K562 (cell line): ENCODE measurements around the gene DIO3. TPM values are rescaled to one million over a fixed set of nuclear protein-coding genes. Genes with fewer than 3 reads are reported as not detected.

Experiments
- ATAC-seq: fragments of 200-7000 bp; cut with Tn5 transposase; 3 replicates; pipeline ENCODE4 v1.9.1; 2020; ENCODE audit warnings: moderate library complexity
- BruUV-seq: library from RNA; stranded (reverse); fragments of 400-500 nt; replicated peaks from 2 replicates; lab custom pipeline; 2021; lab: Mats Ljungman, UMichigan
- CTCF ChIA-PET: fragments of 300-600 bp; formaldehyde crosslinking; extraction: SDS; loops from one replicate; lab custom pipeline; 2021; ENCODE audit warnings: low intra/inter-chr PET ratio; lab: Yijun Ruan, JAX
- POLR2A ChIA-PET: fragments of 300-600, 350-650 bp; sonication (Branson Sonifier 250); formaldehyde crosslinking; extraction: SDS; loops from one replicate; lab custom pipeline; 2021; ENCODE audit warnings: antibody characterized with exemption, inconsistent platforms; lab: Yijun Ruan, JAX
- DNase-seq, 4 experiments: peaks; one replicate each; pipeline versions ENCODE4 v3.0.0 to v3.0.0-alpha.2; 2011 to 2018; ENCODE audit warnings: low spot score in 3 of 4, mixed read lengths in 3 of 4; ENCODE audit errors: extremely low read depth in 1 of 4
- FAIRE-seq: peaks from 2 replicates; lab custom pipeline; 2011; peaks lifted over from hg19 to GRCh38; lab: Jason Lieb, UNC
- H2AFZ ChIP-seq: 2 replicates; pipeline ENCODE4 v1.6.0; 2011; ENCODE audit warnings: low read depth, low read length, control low read depth, inconsistent platforms
- H3K27ac ChIP-seq: fragments of 200-600 bp; 3 replicates; pipeline ENCODE4 v1.8.0; 2011; ENCODE audit warnings: low read depth, mild to moderate bottlenecking, control low read depth, inconsistent platforms, low read length, moderate library complexity, mixed read lengths; ENCODE audit errors: extremely low read depth
- H3K27me3 ChIP-seq, 2 experiments: fragments of 300-600 bp in 1 of 2; 2 replicates in 1 of 2; 3 replicates in 1 of 2; pipeline versions ENCODE4 v1.6.0 to v1.8.0; 2011; ENCODE audit warnings: inconsistent platforms in 2 of 2, low read length in 2 of 2, mild to moderate bottlenecking in 1 of 2, mixed read lengths in 1 of 2, moderate library complexity in 1 of 2; ENCODE audit not compliant: control insufficient read depth in 2 of 2, insufficient read depth in 2 of 2
- H3K36me3 ChIP-seq: fragments of 300-600 bp; 3 replicates; pipeline ENCODE4 v1.8.0; 2011; ENCODE audit warnings: mild to moderate bottlenecking, low read length, inconsistent platforms; ENCODE audit not compliant: control insufficient read depth, insufficient read depth
- H3K4me1 ChIP-seq, 2 experiments: fragments of 200-600 bp in 1 of 2; replicated peaks in 1 of 2; 2 replicates in 1 of 2; 3 replicates in 1 of 2; pipeline versions ENCODE4 v1.5.1 to v1.8.0; 2011; ENCODE audit warnings: inconsistent platforms in 2 of 2, low read length in 2 of 2, mild to moderate bottlenecking in 1 of 2, mixed read lengths in 1 of 2, moderate library complexity in 1 of 2; ENCODE audit not compliant: control insufficient read depth in 2 of 2, insufficient read depth in 2 of 2
- H3K4me2 ChIP-seq: 2 replicates; pipeline ENCODE4 v1.6.1; 2011; ENCODE audit warnings: low read length, control low read depth, inconsistent platforms, mixed read lengths; ENCODE audit not compliant: insufficient read depth
- H3K4me3 ChIP-seq: fragments of 200-600 bp; sonication (generic), shearing (Covaris generic); 2 replicates; pipeline ENCODE4 v1.5.1; 2016; ENCODE audit warnings: control low read depth, inconsistent platforms
- H3K79me2 ChIP-seq: fragments of 200-600 bp; 3 replicates; pipeline ENCODE4 v1.8.0; 2011; ENCODE audit warnings: low read length, inconsistent platforms; ENCODE audit not compliant: control insufficient read depth, insufficient read depth
- H3K9ac ChIP-seq, 2 experiments: 2 replicates each; pipeline versions ENCODE4 v1.6.0 to v1.6.1; 2011; ENCODE audit warnings: low read depth in 2 of 2, low read length in 2 of 2, control low read depth in 1 of 2, inconsistent platforms in 1 of 2, mild to moderate bottlenecking in 1 of 2, mixed read lengths in 1 of 2; ENCODE audit not compliant: insufficient read depth in 1 of 2
- H3K9me1 ChIP-seq: one replicate; pipeline ENCODE4 v1.6.0; 2011; ENCODE audit warnings: inconsistent platforms, mild to moderate bottlenecking, low read length, moderate library complexity; ENCODE audit not compliant: control insufficient read depth, insufficient read depth
- H3K9me3 ChIP-seq: replicated peaks from 2 replicates; pipeline ENCODE4 v1.5.1; 2011; ENCODE audit warnings: low read depth, low read length, inconsistent platforms; ENCODE audit not compliant: control insufficient read depth, insufficient read depth
- H4K20me1 ChIP-seq: replicated peaks from 2 replicates; pipeline ENCODE4 v1.6.1; 2011; ENCODE audit warnings: low read length, inconsistent platforms, mixed read lengths; ENCODE audit not compliant: control insufficient read depth, insufficient read depth
- ATF3 ChIP-seq, 2 experiments: fragments of 450-650 bp in 1 of 2; sonication (generic) in 1 of 2; formaldehyde crosslinking in 1 of 2; IDR thresholded peaks in 1 of 2; conservative IDR thresholded peaks in 1 of 2; 2 replicates each; pipeline versions ENCODE4 v1.6.1 to v1.8.1; 2016 to 2023; ENCODE audit warnings: mild to moderate bottlenecking in 2 of 2, moderate library complexity in 2 of 2, inconsistent platforms in 1 of 2, missing genetic modification reagents in 1 of 2
- ELF2 ChIP-seq: fragments of 250-450 bp; sonication (Bioruptor Pico); IDR thresholded peaks from 2 replicates; pipeline ENCODE4 v1.5.0; 2021; ENCODE audit warnings: mild to moderate bottlenecking
- SMARCB1 ChIP-seq: IDR thresholded peaks from 2 replicates; pipeline ENCODE4 v1.6.1; 2011; ENCODE audit warnings: improper control_type of control experiment, low read depth; ENCODE audit not compliant: insufficient read length
- SMARCC2 ChIP-seq: fragments of 450-650 bp; IDR thresholded peaks from 2 replicates; pipeline ENCODE4 v1.6.1; 2017; ENCODE audit warnings: antibody characterized with exemption, moderate library complexity, mild to moderate bottlenecking, low read depth
- ZNF165 ChIP-seq: fragments of 250-450 bp; sonication (Bioruptor Pico); IDR thresholded peaks from 2 replicates; pipeline ENCODE4 v1.4.0; 2020; ENCODE audit warnings: borderline replicate concordance
- ZNF174 ChIP-seq: fragments of 250-450 bp; sonication (Bioruptor Pico); IDR thresholded peaks from 2 replicates; pipeline ENCODE4 v1.4.0; 2020; ENCODE audit warnings: mild to moderate bottlenecking
- ZNF830 ChIP-seq: fragments of 250-450 bp; sonication (Bioruptor Pico); IDR thresholded peaks from 2 replicates; pipeline ENCODE4 v1.5.0; 2021; ENCODE audit warnings: mild to moderate bottlenecking
- WGBS: fragments of 100-300 bp; shearing (Covaris generic); methylation state at CpG from one replicate; pipeline ENCODE4 v1.1.6; 2016; ENCODE audit warnings: low coverage, mixed read lengths; ENCODE audit not compliant: insufficient coverage; ENCODE audit errors: missing lambda C conversion rate; 5-methylcytosine and 5-hydroxymethylcytosine counted together
- in situ Hi-C: fragments of 300-500 bp; cut with MboI; formaldehyde crosslinking; loops from 4 replicates; pipeline ENCODE4 v1.15.0; 2018; ENCODE audit warnings: inconsistent platforms, mixed read lengths
- intact Hi-C: fragments of 100-400 bp; cut with micrococcal nuclease; formaldehyde crosslinking; loops from 2 replicates; pipeline ENCODE4 v1.14.2; 2022
- polyA plus RNA-seq, 8 experiments: library from polyadenylated mRNA; depleted of rRNA in 4 of 8; stranded (reverse) in 5 of 8; unstranded in 3 of 8; fragments of >200 nt; fragmentation: Nextera tagmentation in 2 of 8; fragmentation: Illumina TruSeq in 1 of 8; extraction: Ambion mirVana in 2 of 8; extraction: Trizol in 1 of 8; gene quantifications; 2 replicates each; pipeline versions ENCODE4 v1.2.1 to v1.2.3, GENCODE V29; 2011 to 2014; ENCODE audit warnings: inconsistent platforms in 1 of 8, missing spikeins in 1 of 8
- total RNA-seq, 7 experiments: library from RNA; depleted of rRNA in 6 of 7; stranded (reverse); fragments of >200 nt in 6 of 7; fragmentation: Illumina TruSeq in 2 of 7; extraction: Trizol in 2 of 7; gene quantifications; 2 replicates each; pipeline versions ENCODE4 v1.2.1 to v1.2.3, GENCODE V29; 2011 to 2021; ENCODE audit warnings: low replicate concordance in 1 of 7

DIO3 gene
- total and polyA plus RNA-seq, 9 of the 15 experiments (the other 6 are each of a cell fraction or from before 2014, with no cell fraction given) = not detected

- WGBS = 13% methylated on average over 7 of the region's 9 CpGs
- CTCF ChIA-PET = no interaction called here
- Histone ChIP-seq H3K79me2 (no peaks in the 10 kb centered on the region), H3K36me3 (no peaks in the 10 kb centered on the region), H3K9me1 (no peaks in the 10 kb centered on the region), H3K27ac (no peak overlapping the region), H3K4me1 (no peaks in the 10 kb centered on the region; a peak in 1 of 5 replicates), H3K4me3 (no peak overlapping the region), H3K4me2 (no peak overlapping the region), H2AFZ (no peak overlapping the region), H3K9ac (no peak overlapping the region), H4K20me1 (no peaks in the 10 kb centered on the region), H3K27me3 (peaks cover 0 to 11% of the 10 kb centered on the region in 2 experiments; a peak in 1 of 5 replicates), H3K9me3 (no peaks in the 10 kb centered on the region)
- in situ Hi-C loops = no loop called here
- intact Hi-C loops = no loop called here
- ATAC-seq (no peak), DNase-seq (no peak), FAIRE-seq (no peak)
- BruUV-seq = no TSS peak
- no peak for TF ChIP-seq ZNF165 (CRISPR knock-in tag)
- TF ChIP-seq ZNF174 (CRISPR knock-in tag) = no peak
- TF ChIP-seq SMARCB1 = no peak
- no peak for TF ChIP-seq ZNF830 (CRISPR knock-in tag)
- no peak for TF ChIP-seq ELF2 (CRISPR knock-in tag)
- TF ChIP-seq ATF3 (IDR thresholded peaks at IDR 0.05) = no peak
- no peak for TF ChIP-seq ATF3 (CRISPR knock-in tag; conservative IDR thresholded peaks at IDR 0.05)
- TF ChIP-seq SMARCC2 = no peak
- POLR2A ChIA-PET = no interaction called here
These were observed 33.3 kb downstream of the DIO3 start for GRCh38 chr14:101594511-101595148.
